Endothelial cell of umbilical vein (primary cell): ENCODE measurements around the gene POR. TPM values are rescaled to one million over a fixed set of nuclear protein-coding genes. Genes with fewer than 3 reads are reported as not detected.

Source experiments
- BruUV-seq: library from RNA; stranded (reverse); fragments of 400-500 nt; replicated peaks from 2 replicates; lab custom pipeline; 2021; lab: Mats Ljungman, UMichigan
- CTCF ChIA-PET: fragments of 300-600, 350-600 bp; sonication (Branson Sonifier 250); formaldehyde crosslinking; loops from one replicate; lab custom pipeline; 2021; ENCODE audit warnings: antibody characterized with exemption, inconsistent platforms; lab: Charles Lee
- POLR2A ChIA-PET: fragments of 300-600, 350-600 bp; sonication (Branson Sonifier 250); formaldehyde crosslinking; loops from one replicate; lab custom pipeline; 2021; ENCODE audit warnings: antibody characterized with exemption, inconsistent platforms; lab: Charles Lee
- DNase-seq: peaks from one replicate; pipeline ENCODE4 v3.0.0-alpha.2; 2011; ENCODE audit warnings: low read depth, low spot score
- FAIRE-seq: peaks from 2 replicates; lab custom pipeline; 2011; peaks lifted over from hg19 to GRCh38; lab: Jason Lieb, UNC
- H2AFZ ChIP-seq: 2 replicates; pipeline ENCODE4 v1.6.0; 2012; ENCODE audit warnings: low read depth, low read length, control low read depth, inconsistent platforms
- H3K27ac ChIP-seq: 2 replicates; pipeline ENCODE4 v1.5.1; 2011; ENCODE audit warnings: low read depth, mild to moderate bottlenecking, control low read depth, low read length, moderate library complexity; ENCODE audit not compliant: insufficient read depth
- H3K27me3 ChIP-seq, 2 experiments: 2 replicates each; pipeline versions ENCODE4 v1.6.0 to v1.6.1; 2011; ENCODE audit warnings: low read length in 2 of 2, mixed read lengths in 1 of 2; ENCODE audit not compliant: control insufficient read depth in 2 of 2, insufficient read depth in 2 of 2
- H3K36me3 ChIP-seq, 2 experiments: 2 replicates in 1 of 2; 3 replicates in 1 of 2; pipeline ENCODE4 v1.5.1; 2011; ENCODE audit warnings: low read length in 2 of 2, mild to moderate bottlenecking in 1 of 2, moderate library complexity in 1 of 2; ENCODE audit not compliant: control insufficient read depth in 2 of 2, insufficient read depth in 2 of 2; ENCODE audit errors: extremely low read depth in 1 of 2
- H3K4me1 ChIP-seq: 3 replicates; pipeline ENCODE4 v1.5.1; 2011; ENCODE audit warnings: mild to moderate bottlenecking, low read length; ENCODE audit not compliant: control insufficient read depth, insufficient read depth; ENCODE audit errors: extremely low read depth
- H3K4me2 ChIP-seq: 2 replicates; pipeline ENCODE4 v1.6.1; 2011; ENCODE audit warnings: low read length, control low read depth, mixed read lengths; ENCODE audit not compliant: insufficient read depth
- H3K4me3 ChIP-seq, 3 experiments: fragments of 200-600 bp in 1 of 3; sonication (generic), shearing (Covaris generic) in 1 of 3; replicated peaks in 1 of 3; 2 replicates each; pipeline ENCODE4 v1.5.1; 2011 to 2016; ENCODE audit warnings: control low read depth in 3 of 3, low read length in 3 of 3, mild to moderate bottlenecking in 2 of 3, inconsistent platforms in 1 of 3, low read depth in 1 of 3, moderate library complexity in 1 of 3; ENCODE audit not compliant: insufficient read depth in 1 of 3
- H3K79me2 ChIP-seq: 2 replicates; pipeline ENCODE4 v1.6.0; 2012; ENCODE audit warnings: low read length, inconsistent platforms; ENCODE audit not compliant: control insufficient read depth, insufficient read depth
- H3K9ac ChIP-seq: replicated peaks from 2 replicates; pipeline ENCODE3; 2011; ENCODE audit warnings: low read length, control low read depth; ENCODE audit not compliant: insufficient read depth; ENCODE audit errors: extremely low read depth
- H3K9me1 ChIP-seq: replicated peaks from 3 replicates; pipeline ENCODE4 v1.6.0; 2011; ENCODE audit warnings: mild to moderate bottlenecking, low read length; ENCODE audit not compliant: control insufficient read depth, insufficient read depth; ENCODE audit errors: extremely low read depth
- H3K9me3 ChIP-seq: replicated peaks from 2 replicates; pipeline ENCODE4 v1.5.1; 2012; ENCODE audit warnings: low read length, inconsistent platforms; ENCODE audit not compliant: control insufficient read depth, insufficient read depth
- H4K20me1 ChIP-seq: replicated peaks from 2 replicates; pipeline ENCODE3; 2011; ENCODE audit warnings: mild to moderate bottlenecking, low read length; ENCODE audit not compliant: control insufficient read depth, insufficient read depth; ENCODE audit errors: extremely low read depth
- EZH2 ChIP-seq: IDR thresholded peaks from 2 replicates; pipeline ENCODE4 v1.6.1; 2012; ENCODE audit warnings: borderline replicate concordance, low read depth, mild to moderate bottlenecking, moderate library complexity, low read length, inconsistent platforms; ENCODE audit not compliant: severe bottlenecking
- FOS ChIP-seq: IDR thresholded peaks from 2 replicates; pipeline ENCODE4 v1.6.1; 2011; ENCODE audit warnings: mild to moderate bottlenecking, low read length, moderate library complexity, borderline replicate concordance; ENCODE audit not compliant: insufficient read depth
- GATA2 ChIP-seq: IDR thresholded peaks from 2 replicates; pipeline ENCODE4 v1.7.0; 2011; ENCODE audit warnings: low read depth, mild to moderate bottlenecking, moderate library complexity, mixed read lengths, low read length; ENCODE audit not compliant: insufficient read length, insufficient read depth
- JUN ChIP-seq: IDR thresholded peaks from 2 replicates; pipeline ENCODE4 v1.6.1; 2011; ENCODE audit warnings: borderline replicate concordance, low read depth; ENCODE audit not compliant: insufficient read length, insufficient read depth
- MAX ChIP-seq: IDR thresholded peaks from 2 replicates; pipeline ENCODE4 v1.6.1; 2011; ENCODE audit not compliant: insufficient read depth, insufficient read length
- MYC ChIP-seq: IDR thresholded peaks from one replicate; pipeline ENCODE4 v1.6.1; 2011; ENCODE audit warnings: mild to moderate bottlenecking, low read depth, low read length
- POLR2A ChIP-seq: IDR thresholded peaks from 2 replicates; pipeline ENCODE4 v1.6.1; 2012; ENCODE audit warnings: low read depth, mild to moderate bottlenecking, control low read depth, low read length
- POLR2AphosphoS5 ChIP-seq: IDR thresholded peaks from 2 replicates; pipeline ENCODE4 v1.6.1; 2012; ENCODE audit warnings: low read depth, mild to moderate bottlenecking, control low read depth, low read length, moderate library complexity; ENCODE audit not compliant: insufficient read depth
- dilution Hi-C: fragments of 300-500 bp; cut with MboI; formaldehyde crosslinking; loops from one replicate; pipeline ENCODE4 v1.15.0; 2019; ENCODE audit warnings: low sequenced_read_pairs; ENCODE audit not compliant: extremely low pct_ligation_motif_present
- intact Hi-C: fragments of 100-400 bp; cut with micrococcal nuclease; formaldehyde crosslinking; loops from one replicate; pipeline ENCODE4 v1.10.0; 2022
- polyA plus RNA-seq, 4 experiments: library from polyadenylated mRNA; depleted of rRNA in 3 of 4; stranded (reverse) in 3 of 4; unstranded in 1 of 4; fragments of >200 nt; gene quantifications; 2 replicates each; pipeline versions ENCODE4 v1.2.1 to v1.2.3, GENCODE V29; 2011 to 2012; ENCODE audit warnings: missing spikeins in 1 of 4
- total RNA-seq: library from RNA; stranded (reverse); gene quantifications from 2 replicates; pipeline ENCODE4 v1.2.3, GENCODE V29; 2021
- TF ChIP-seq, protein P1 (sequence below), 2 donors: IDR thresholded peaks; 1 replicate in 1 of 2; 2 replicates in 1 of 2; pipeline ENCODE4 v1.5.1; 2011; ENCODE audit warnings: low read length in 2 of 2, mild to moderate bottlenecking in 2 of 2, moderate library complexity in 2 of 2, control low read depth in 1 of 2, inconsistent platforms in 1 of 2, low read depth in 1 of 2; ENCODE audit not compliant: insufficient read depth in 1 of 2; ENCODE audit errors: extremely low read depth in 1 of 2

POR gene
- total and polyA plus RNA-seq, 2 donors (not counting 3 experiments of a cell fraction or from before 2014, with no cell fraction given): 59.5 to 73.6 TPM

DNA sequence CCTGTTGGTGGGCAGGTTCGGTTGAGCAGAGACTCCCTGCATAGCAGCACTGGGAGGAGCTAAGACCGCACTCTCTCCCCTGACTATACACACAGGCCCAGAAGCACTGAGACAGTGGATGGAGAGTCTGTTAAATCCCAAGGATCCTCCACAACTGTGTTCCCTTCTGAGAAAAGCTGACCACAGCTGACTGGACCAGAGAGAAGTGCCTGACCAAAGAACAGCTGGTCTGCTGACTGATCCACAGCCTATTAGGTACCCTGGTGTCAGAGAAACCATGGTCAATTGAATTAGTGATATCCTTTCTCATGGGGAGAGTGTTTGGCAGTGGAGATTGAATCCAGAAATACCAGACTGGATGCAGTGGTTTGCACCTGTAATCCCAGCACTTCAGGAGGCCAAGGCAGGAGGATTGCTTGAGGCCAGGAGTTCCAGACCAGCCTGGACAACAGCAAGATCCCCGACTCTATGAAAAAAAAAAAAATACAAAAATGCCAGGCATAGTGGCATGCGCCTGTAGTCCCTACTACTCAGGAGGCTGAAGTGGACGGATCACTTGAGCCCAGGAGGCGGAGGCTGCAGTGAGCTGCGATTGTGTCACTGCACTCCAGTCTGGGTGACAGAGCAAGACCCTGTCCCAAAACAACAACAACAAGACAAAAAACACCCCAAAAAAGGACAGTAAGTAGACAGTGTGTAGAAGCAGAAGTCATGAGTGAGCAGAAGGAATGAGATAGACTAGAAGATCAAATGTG lies 107.2 kb downstream of the POR start:
- POLR2A ChIA-PET: no interaction called here
- TF ChIP-seq FOS (no peak), GATA2 (no peak), JUN (no peak), MAX (no peak), POLR2AphosphoS5 (no peak), POLR2A (no peak), EZH2 (no peak), MYC (no peak)
- TF ChIP-seq, protein P1, sequence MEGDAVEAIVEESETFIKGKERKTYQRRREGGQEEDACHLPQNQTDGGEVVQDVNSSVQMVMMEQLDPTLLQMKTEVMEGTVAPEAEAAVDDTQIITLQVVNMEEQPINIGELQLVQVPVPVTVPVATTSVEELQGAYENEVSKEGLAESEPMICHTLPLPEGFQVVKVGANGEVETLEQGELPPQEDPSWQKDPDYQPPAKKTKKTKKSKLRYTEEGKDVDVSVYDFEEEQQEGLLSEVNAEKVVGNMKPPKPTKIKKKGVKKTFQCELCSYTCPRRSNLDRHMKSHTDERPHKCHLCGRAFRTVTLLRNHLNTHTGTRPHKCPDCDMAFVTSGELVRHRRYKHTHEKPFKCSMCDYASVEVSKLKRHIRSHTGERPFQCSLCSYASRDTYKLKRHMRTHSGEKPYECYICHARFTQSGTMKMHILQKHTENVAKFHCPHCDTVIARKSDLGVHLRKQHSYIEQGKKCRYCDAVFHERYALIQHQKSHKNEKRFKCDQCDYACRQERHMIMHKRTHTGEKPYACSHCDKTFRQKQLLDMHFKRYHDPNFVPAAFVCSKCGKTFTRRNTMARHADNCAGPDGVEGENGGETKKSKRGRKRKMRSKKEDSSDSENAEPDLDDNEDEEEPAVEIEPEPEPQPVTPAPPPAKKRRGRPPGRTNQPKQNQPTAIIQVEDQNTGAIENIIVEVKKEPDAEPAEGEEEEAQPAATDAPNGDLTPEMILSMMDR (IDR thresholded peaks at IDR 0.05; ENCODE audit: extremely low read depth in 1 of 2, insufficient read depth in 1 of 2, low read depth in 1 of 2, low read length in 2 of 2): no peak
- BruUV-seq: no TSS peak

More for the DNA sequence above, 107.2 kb downstream of the POR start:
- H2AFZ ChIP-seq: no peak overlapping the region
- H3K4me3 ChIP-seq: no peak overlapping the region
- intact Hi-C loops: no loop called here
- CTCF ChIA-PET: interaction anchor here (1.4 to 6.5 kb wide), 2 partner anchors 154 to 157 kb away, joined by 4 to 267 read pairs; no protein-coding TSS in a partner anchor
- H3K27me3 ChIP-seq: no peaks in the 10 kb centered on the region
- H3K79me2 ChIP-seq: no peaks in the 10 kb centered on the region
- FAIRE-seq: no peak
- no peaks in the 10 kb centered on the region for H3K9me3 ChIP-seq
- no peak overlapping the region for H3K27ac ChIP-seq
- H3K9me1 ChIP-seq: no peaks in the 10 kb centered on the region
- H3K36me3 ChIP-seq: peaks cover 0 to 5% of the 10 kb centered on the region in 2 experiments
- dilution Hi-C loops: no loop called here
- H3K9ac ChIP-seq: no peak overlapping the region
- H3K4me2 ChIP-seq: no peak overlapping the region
- DNase-seq: no peak
- H3K4me1 ChIP-seq: peaks cover 2% of the 10 kb centered on the region
- no peaks in the 10 kb centered on the region for H4K20me1 ChIP-seq
